ENCODE measurements around the gene CYP2B6.
"Not testable (repeated sequence)": the region's sequence is repeated elsewhere in the genome, so short reads cannot be mapped to it uniquely, and the experiment has no call there.

Gene CYP2B6

GRCh38 chr19:40981591-40981990 lies 9.5 kb upstream of the CYP2B6 start:
- DNase-seq = no peak

- no peak for DNase-seq
These were observed 8.4 kb upstream of the CYP2B6 start for GRCh38 chr19:40982594-40983101.

- no peak for DNase-seq
These were observed 1.6 kb upstream of the CYP2B6 start for GRCh38 chr19:40989453-40989852.

GRCh38 chr19:40995355-40995754 lies 4.3 kb downstream of the CYP2B6 start:
- DNase-seq = no peak

GRCh38 chr19:40999018-40999417 lies 7.9 kb downstream of the CYP2B6 start:
- DNase-seq = not testable (repeated sequence)

- no peak for DNase-seq
These were observed 9.2 kb downstream of the CYP2B6 start for GRCh38 chr19:41000310-41000737.

GRCh38 chr19:41001243-41001971 lies 10.3 kb downstream of the CYP2B6 start:
- DNase-seq = no peak

- DNase-seq = not testable (repeated sequence)
These were observed 12.6 kb downstream of the CYP2B6 start for GRCh38 chr19:41003656-41004055.

- DNase-seq = no peak
These were observed 18.7 kb downstream of the CYP2B6 start for GRCh38 chr19:41009700-41010235.

- no peak for DNase-seq
These were observed 22.3 kb downstream of the CYP2B6 start for GRCh38 chr19:41013359-41013758.

GRCh38 chr19:41014643-41015042 lies 23.6 kb downstream of the CYP2B6 start:
- DNase-seq = no peak

- no peak for DNase-seq
These were observed 25.5 kb downstream of the CYP2B6 start for GRCh38 chr19:41016488-41017071.

- DNase-seq = no peak
These were observed 27.7 kb downstream of the CYP2B6 start for GRCh38 chr19:41018736-41019290.

- no peak for DNase-seq
These were observed 28.3 kb downstream of the CYP2B6 start for GRCh38 chr19:41019346-41019745.

- no peak for DNase-seq
These were observed 32.1 kb downstream of the CYP2B6 start for GRCh38 chr19:41023193-41023592.

GRCh38 chr19:41025411-41025810 lies 34.3 kb downstream of the CYP2B6 start:
- DNase-seq = no peak

GRCh38 chr19:41025871-41026270 lies 34.8 kb downstream of the CYP2B6 start:
- DNase-seq = no peak

- DNase-seq = no peak
These were observed 36.3 kb downstream of the CYP2B6 start for GRCh38 chr19:41027273-41027967.

GRCh38 chr19:41029524-41030432 lies 38.7 kb downstream of the CYP2B6 start:
- DNase-seq = no peak

GRCh38 chr19:41030651-41031050 lies 39.6 kb downstream of the CYP2B6 start:
- DNase-seq = no peak

GRCh38 chr19:41031916-41032315 lies 40.8 kb downstream of the CYP2B6 start:
- DNase-seq = no peak

- not testable (repeated sequence) for DNase-seq
These were observed 42.2 kb downstream of the CYP2B6 start for GRCh38 chr19:41033324-41033723.

All from SIG-M5 (cell line).